SU-DHL-6 (cell line): ENCODE results near the gene SIRT6.
"Not testable (repeated sequence)": the region's sequence is repeated elsewhere in the genome, so short reads cannot be mapped to it uniquely, and the experiment has no call there.

Experiments used
- EZH2phosphoT487 ChIP-seq: fragments of 200-600 bp; sonication (generic), shearing (Covaris generic); conservative IDR thresholded peaks from 2 replicates; pipeline ENCODE4 v1.6.1; 2018; ENCODE audit warnings: mild to moderate bottlenecking, antibody characterized with exemption, low read length, moderate library complexity, mixed read lengths
- TF ChIP-seq, protein P1 (sequence below): fragments of 200-600 bp; sonication (generic); IDR thresholded peaks from one replicate; pipeline ENCODE4 v1.5.1; 2017; ENCODE audit warnings: antibody characterized with exemption, mild to moderate bottlenecking, low read length, moderate library complexity; ENCODE audit not compliant: insufficient read depth, poor library complexity, severe bottlenecking

- TF ChIP-seq, protein P1, sequence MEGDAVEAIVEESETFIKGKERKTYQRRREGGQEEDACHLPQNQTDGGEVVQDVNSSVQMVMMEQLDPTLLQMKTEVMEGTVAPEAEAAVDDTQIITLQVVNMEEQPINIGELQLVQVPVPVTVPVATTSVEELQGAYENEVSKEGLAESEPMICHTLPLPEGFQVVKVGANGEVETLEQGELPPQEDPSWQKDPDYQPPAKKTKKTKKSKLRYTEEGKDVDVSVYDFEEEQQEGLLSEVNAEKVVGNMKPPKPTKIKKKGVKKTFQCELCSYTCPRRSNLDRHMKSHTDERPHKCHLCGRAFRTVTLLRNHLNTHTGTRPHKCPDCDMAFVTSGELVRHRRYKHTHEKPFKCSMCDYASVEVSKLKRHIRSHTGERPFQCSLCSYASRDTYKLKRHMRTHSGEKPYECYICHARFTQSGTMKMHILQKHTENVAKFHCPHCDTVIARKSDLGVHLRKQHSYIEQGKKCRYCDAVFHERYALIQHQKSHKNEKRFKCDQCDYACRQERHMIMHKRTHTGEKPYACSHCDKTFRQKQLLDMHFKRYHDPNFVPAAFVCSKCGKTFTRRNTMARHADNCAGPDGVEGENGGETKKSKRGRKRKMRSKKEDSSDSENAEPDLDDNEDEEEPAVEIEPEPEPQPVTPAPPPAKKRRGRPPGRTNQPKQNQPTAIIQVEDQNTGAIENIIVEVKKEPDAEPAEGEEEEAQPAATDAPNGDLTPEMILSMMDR, result not testable (repeated sequence)
- not testable (repeated sequence) for TF ChIP-seq EZH2phosphoT487
Measured at GRCh38 chr19:4142916-4143315, 39.4 kb downstream of the SIRT6 start.
